Smooth muscle cell (in vitro differentiated cells): Measurements from ENCODE around the gene CD200. TPM values are rescaled to one million over a fixed set of nuclear protein-coding genes. Genes with fewer than 3 reads are reported as not detected.

Source experiments
- DNase-seq: peaks from one replicate; lab custom pipeline; 2025; ENCODE audit not compliant: unreplicated experiment; lab: John Stamatoyannopoulos, UW
- H2AFZ ChIP-seq: fragments of 200-600 bp; sonication (generic); 2 replicates; pipeline ENCODE4 v1.6.0; 2016; ENCODE audit warnings: antibody characterized with exemption, low read depth, mild to moderate bottlenecking
- H3F3A ChIP-seq: fragments of 200-600 bp; sonication (generic); 2 replicates; pipeline ENCODE4 v1.6.0; 2017; ENCODE audit warnings: antibody characterized with exemption, low read depth
- H3K27ac ChIP-seq: fragments of 200-600 bp; sonication (generic); 2 replicates; pipeline ENCODE4 v1.5.1; 2016; ENCODE audit warnings: low read depth, mild to moderate bottlenecking
- H3K27me3 ChIP-seq: fragments of 200-600 bp; sonication (generic); 2 replicates; pipeline ENCODE4 v1.6.1; 2016; ENCODE audit warnings: low read depth, mild to moderate bottlenecking
- H3K36me3 ChIP-seq: fragments of 200-600 bp; sonication (generic); 2 replicates; pipeline ENCODE4 v1.5.1; 2016; ENCODE audit warnings: low read depth
- H3K4me1 ChIP-seq: fragments of 200-600 bp; sonication (generic); 2 replicates; pipeline ENCODE4 v1.5.1; 2016; ENCODE audit warnings: low read depth
- H3K4me2 ChIP-seq: fragments of 200-600 bp; sonication (generic); 2 replicates; pipeline ENCODE4 v1.6.0; 2016; ENCODE audit warnings: mild to moderate bottlenecking
- H3K4me3 ChIP-seq: fragments of 200-600 bp; sonication (generic); 2 replicates; pipeline ENCODE4 v1.5.1; 2016; ENCODE audit warnings: mild to moderate bottlenecking
- H3K79me2 ChIP-seq: fragments of 200-600 bp; sonication (generic); 2 replicates; pipeline ENCODE4 v1.6.0; 2016; ENCODE audit warnings: low read depth, mild to moderate bottlenecking
- H3K9ac ChIP-seq: fragments of 200-600 bp; sonication (generic); 2 replicates; pipeline ENCODE4 v1.6.0; 2016; ENCODE audit warnings: low read depth
- H3K9me3 ChIP-seq: fragments of 200-600 bp; sonication (generic); replicated peaks from 2 replicates; pipeline ENCODE4 v1.5.1; 2016; ENCODE audit warnings: low read depth
- H4K20me1 ChIP-seq: fragments of 200-600 bp; sonication (generic); 2 replicates; pipeline ENCODE4 v1.6.0; 2016; ENCODE audit warnings: low read depth
- WGBS: methylation state at CpG from one replicate; pipeline ENCODE4 v1.1.7; 2016; ENCODE audit warnings: low lambda C conversion rate; 5-methylcytosine and 5-hydroxymethylcytosine counted together
- polyA plus RNA-seq: library from polyadenylated mRNA; unstranded; fragments of >200 nt; fragmentation: Nextera tagmentation; extraction: Ambion mirVana; gene quantifications from 2 replicates; pipeline ENCODE4 v1.2.1, GENCODE V29; 2016
- total RNA-seq: library from RNA; depleted of rRNA; stranded (reverse); fragments of >200 nt; gene quantifications from 2 replicates; pipeline ENCODE4 v1.2.3, GENCODE V29; 2014
- TF ChIP-seq, protein P1 (sequence below): fragments of 200-600 bp; sonication (generic); IDR thresholded peaks from 2 replicates; pipeline ENCODE4 v1.5.1; 2017; ENCODE audit warnings: borderline replicate concordance, mild to moderate bottlenecking, antibody characterized with exemption; ENCODE audit not compliant: insufficient read depth, poor library complexity, severe bottlenecking

The CD200 gene
- total and polyA plus RNA-seq, 2 experiments from 2014 or later = 10.0 to 12.4 TPM

DNA sequence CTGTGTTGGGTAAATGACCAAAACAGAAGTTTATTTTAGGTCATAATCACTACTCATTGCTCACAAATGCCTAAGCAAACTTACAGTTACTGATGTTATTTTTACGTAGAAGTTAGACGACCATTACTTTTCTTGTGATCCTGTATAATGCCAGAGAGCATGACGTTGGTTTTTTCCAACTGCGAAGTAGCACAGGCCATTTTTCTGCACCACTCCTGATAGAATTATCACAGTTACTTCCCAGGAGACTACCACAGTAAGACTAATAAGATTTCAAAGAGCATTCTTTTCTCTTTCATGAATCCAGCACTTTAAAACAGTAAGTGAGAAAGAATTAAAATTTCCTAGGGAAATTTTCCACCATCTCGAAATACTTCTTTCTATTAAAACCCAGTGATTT, 19.8 kb downstream of the CD200 start:
- Histone ChIP-seq H3K27ac (no peak overlapping the region), H3K9ac (no peak overlapping the region), H3K4me1 (peaks cover 16% of the 10 kb centered on the region), H3K4me3 (no peak overlapping the region), H2AFZ (no peak overlapping the region), H3K79me2 (no peaks in the 10 kb centered on the region), H3K4me2 (no peak overlapping the region), H3F3A (no peaks in the 10 kb centered on the region), H3K36me3 (no peaks in the 10 kb centered on the region), H3K9me3 (no peaks in the 10 kb centered on the region), H4K20me1 (no peaks in the 10 kb centered on the region), H3K27me3 (no peaks in the 10 kb centered on the region)
- DNase-seq = no peak
- TF ChIP-seq, protein P1, sequence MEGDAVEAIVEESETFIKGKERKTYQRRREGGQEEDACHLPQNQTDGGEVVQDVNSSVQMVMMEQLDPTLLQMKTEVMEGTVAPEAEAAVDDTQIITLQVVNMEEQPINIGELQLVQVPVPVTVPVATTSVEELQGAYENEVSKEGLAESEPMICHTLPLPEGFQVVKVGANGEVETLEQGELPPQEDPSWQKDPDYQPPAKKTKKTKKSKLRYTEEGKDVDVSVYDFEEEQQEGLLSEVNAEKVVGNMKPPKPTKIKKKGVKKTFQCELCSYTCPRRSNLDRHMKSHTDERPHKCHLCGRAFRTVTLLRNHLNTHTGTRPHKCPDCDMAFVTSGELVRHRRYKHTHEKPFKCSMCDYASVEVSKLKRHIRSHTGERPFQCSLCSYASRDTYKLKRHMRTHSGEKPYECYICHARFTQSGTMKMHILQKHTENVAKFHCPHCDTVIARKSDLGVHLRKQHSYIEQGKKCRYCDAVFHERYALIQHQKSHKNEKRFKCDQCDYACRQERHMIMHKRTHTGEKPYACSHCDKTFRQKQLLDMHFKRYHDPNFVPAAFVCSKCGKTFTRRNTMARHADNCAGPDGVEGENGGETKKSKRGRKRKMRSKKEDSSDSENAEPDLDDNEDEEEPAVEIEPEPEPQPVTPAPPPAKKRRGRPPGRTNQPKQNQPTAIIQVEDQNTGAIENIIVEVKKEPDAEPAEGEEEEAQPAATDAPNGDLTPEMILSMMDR = no peak
- WGBS = 54% methylated on average over 5 of the region's 5 CpGs

DNA sequence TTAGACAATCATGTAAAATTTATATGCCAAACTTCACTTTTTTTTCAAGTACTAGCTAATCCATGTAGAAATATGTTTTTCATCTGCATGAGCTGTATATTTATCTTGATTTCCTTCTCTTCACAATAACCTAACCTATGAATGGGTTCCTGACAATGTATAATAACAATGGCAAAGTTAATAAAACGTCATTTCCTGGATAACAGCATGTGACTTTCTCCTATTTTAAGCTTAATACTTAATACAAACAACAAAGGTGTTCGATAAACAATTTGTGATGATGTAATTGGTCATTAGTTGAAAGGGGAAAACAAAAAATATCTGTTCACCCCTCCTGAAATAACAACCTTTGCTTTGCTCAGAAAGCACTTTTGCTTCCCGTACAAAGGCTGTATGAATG, 20.4 kb downstream of the CD200 start:
- no peaks in the 10 kb centered on the region for H3F3A ChIP-seq
- H3K36me3 ChIP-seq = no peaks in the 10 kb centered on the region
- H3K9ac ChIP-seq = no peak overlapping the region
- H3K27ac ChIP-seq = no peak overlapping the region
- no peak overlapping the region for H2AFZ ChIP-seq
- no peaks in the 10 kb centered on the region for H3K27me3 ChIP-seq
- H3K4me1 ChIP-seq = peaks cover 16% of the 10 kb centered on the region
- no peak overlapping the region for H3K4me2 ChIP-seq
- no peaks in the 10 kb centered on the region for H3K9me3 ChIP-seq
- 97% methylated on average over 3 of the region's 3 CpGs for WGBS
- no peaks in the 10 kb centered on the region for H3K79me2 ChIP-seq
- no peaks in the 10 kb centered on the region for H4K20me1 ChIP-seq
- TF ChIP-seq, protein P1 = no peak
- no peak overlapping the region for H3K4me3 ChIP-seq
- DNase-seq = no peak

DNA sequence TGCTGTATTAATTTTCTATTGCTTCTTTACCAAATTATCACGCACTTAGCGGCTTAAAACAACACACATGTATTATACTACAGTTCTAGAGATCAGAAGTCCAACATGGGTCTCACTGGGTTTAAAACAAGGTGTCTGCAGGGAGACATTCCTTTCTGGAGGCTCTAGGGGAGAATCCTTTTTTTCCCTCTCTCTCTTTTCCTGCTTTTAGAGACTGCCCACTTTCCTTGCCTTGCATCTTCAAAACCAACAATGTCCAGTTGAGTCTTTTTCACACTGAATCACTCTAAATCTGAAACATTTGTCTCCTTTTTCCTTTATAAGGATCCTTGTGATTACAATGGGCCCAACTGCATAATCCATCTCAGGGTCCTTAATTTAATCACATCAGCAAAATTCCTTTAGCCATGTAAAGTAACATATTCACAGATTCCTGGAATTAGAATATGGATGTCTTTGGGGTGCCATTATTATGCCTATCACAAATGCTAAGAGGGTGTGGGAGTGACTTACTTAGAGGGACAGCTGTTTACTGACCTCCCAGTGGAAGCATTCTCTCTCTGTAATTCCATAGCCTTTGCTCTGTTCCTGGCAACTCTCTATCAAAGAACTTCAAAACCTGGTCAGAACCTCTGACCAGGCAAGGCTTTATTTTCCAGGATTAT, 21.8 kb downstream of the CD200 start:
- TF ChIP-seq, protein P1 = no peak
- no peak for DNase-seq
- no peaks in the 10 kb centered on the region for H3K36me3 ChIP-seq
- no peaks in the 10 kb centered on the region for H3K27me3 ChIP-seq
- H3F3A ChIP-seq = no peaks in the 10 kb centered on the region
- no peaks in the 10 kb centered on the region for H4K20me1 ChIP-seq
- no peaks in the 10 kb centered on the region for H3K79me2 ChIP-seq
- H3K4me1 ChIP-seq = peaks cover 16% of the 10 kb centered on the region
- H3K4me3 ChIP-seq = no peak overlapping the region
- no peak overlapping the region for H3K9ac ChIP-seq
- WGBS = 90% methylated on average over 2 of the region's 2 CpGs
- H2AFZ ChIP-seq = no peak overlapping the region
- no peak overlapping the region for H3K4me2 ChIP-seq
- H3K27ac ChIP-seq = no peak overlapping the region
- H3K9me3 ChIP-seq = no peaks in the 10 kb centered on the region

DNA sequence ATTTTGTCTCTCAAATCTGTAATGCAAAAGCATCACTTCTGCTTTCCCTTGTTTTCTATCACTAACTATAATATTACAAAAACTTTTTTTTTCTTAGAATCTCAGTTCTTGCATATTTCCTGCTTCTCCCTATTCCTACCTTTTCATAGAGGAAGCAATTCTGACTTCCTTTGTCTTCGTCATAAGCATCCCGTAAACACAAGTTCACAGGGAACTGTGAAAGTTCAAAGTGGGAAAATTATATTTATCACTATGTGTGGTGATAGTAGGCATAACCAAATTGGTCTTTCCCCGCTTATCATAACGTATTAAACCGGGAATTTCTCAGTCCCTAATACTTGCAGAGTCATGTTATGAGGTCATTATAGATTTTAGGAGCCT, 22.3 kb downstream of the CD200 start:
- Histone ChIP-seq H2AFZ (no peak overlapping the region), H3K9ac (no peak overlapping the region), H3K79me2 (no peaks in the 10 kb centered on the region), H3K36me3 (no peaks in the 10 kb centered on the region), H3K27ac (no peak overlapping the region), H3K4me3 (no peak overlapping the region), H3K9me3 (no peaks in the 10 kb centered on the region), H3K27me3 (no peaks in the 10 kb centered on the region), H4K20me1 (no peaks in the 10 kb centered on the region), H3K4me2 (no peak overlapping the region), H3F3A (no peaks in the 10 kb centered on the region), H3K4me1 (peaks cover 15% of the 10 kb centered on the region)
- 78% methylated on average over 5 of the region's 5 CpGs for WGBS
- DNase-seq = no peak
- TF ChIP-seq, protein P1 = no peak
